GM12892 (cell line): Measurements from ENCODE around the gene BAZ2B.

Experiments used
- POLR2A ChIP-seq: IDR thresholded peaks from 2 replicates; pipeline ENCODE4 v1.6.1; 2011; ENCODE audit warnings: low read depth, low read length, control low read depth
- POLR2AphosphoS5 ChIP-seq: IDR thresholded peaks from 2 replicates; pipeline ENCODE4 v1.6.1; 2011; ENCODE audit warnings: low read depth, low read length, control low read depth
- TAF1 ChIP-seq: IDR thresholded peaks from 2 replicates; pipeline ENCODE4 v1.6.1; 2011; ENCODE audit warnings: low read depth, mild to moderate bottlenecking, control low read depth, low read length, borderline replicate concordance

GRCh38 chr2:159411460-159411859 is 204.9 kb downstream of the BAZ2B start:
- no peak for TF ChIP-seq POLR2A
- TF ChIP-seq TAF1: no peak
- no peak for TF ChIP-seq POLR2AphosphoS5
